Measurements from ENCODE around the gene CELSR1. TPM values are rescaled to one million over a fixed set of nuclear protein-coding genes. Genes with fewer than 3 reads are reported as not detected.

Gene CELSR1
- total and polyA plus RNA-seq, 2 of the 13 experiments (the other 11 are each of a cell fraction or from before 2014, with no cell fraction given) = 0.78 to 1.8 TPM

DNA sequence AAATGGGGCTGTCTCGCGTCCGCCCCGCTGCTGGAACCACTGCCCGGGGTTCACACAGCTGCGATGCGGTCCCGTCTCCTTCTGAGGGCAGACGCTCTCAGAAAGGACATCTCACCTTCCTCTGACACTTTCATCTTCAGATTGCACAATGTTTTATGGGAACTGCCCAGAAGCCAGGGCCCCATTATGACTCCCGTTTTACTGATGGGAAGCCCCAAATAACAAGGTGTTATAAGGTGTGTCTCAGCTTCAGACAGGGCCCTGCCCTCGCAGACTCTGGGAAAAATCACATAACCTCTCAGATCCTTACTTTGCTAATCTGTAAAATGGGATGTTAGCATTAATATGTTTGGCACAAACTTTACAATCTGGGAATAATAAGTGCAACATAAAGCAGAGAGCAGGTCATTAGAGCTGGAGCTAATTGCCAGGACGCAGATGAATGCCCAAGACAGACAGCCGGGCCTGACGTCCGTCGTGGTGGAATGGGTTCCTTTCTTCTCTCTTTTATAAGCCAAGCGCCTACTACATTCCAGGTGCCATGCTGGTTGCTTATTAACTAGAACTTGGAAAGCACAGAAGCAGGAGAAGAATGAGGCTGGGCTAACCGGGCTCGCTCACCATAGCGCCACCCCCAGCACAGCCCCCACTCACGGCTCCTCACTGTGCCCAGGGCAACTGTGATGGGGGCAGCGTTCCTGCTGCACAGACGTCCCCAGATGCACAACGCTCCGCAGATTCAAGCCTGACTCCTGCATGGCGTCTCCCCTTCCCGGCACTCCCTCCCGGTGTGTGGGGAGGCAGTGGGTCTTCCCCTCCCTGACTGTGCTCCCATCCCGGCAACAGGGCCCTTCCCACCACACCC lies 158.1 kb downstream of the CELSR1 start (continued):
- TF ChIP-seq, protein P1, sequence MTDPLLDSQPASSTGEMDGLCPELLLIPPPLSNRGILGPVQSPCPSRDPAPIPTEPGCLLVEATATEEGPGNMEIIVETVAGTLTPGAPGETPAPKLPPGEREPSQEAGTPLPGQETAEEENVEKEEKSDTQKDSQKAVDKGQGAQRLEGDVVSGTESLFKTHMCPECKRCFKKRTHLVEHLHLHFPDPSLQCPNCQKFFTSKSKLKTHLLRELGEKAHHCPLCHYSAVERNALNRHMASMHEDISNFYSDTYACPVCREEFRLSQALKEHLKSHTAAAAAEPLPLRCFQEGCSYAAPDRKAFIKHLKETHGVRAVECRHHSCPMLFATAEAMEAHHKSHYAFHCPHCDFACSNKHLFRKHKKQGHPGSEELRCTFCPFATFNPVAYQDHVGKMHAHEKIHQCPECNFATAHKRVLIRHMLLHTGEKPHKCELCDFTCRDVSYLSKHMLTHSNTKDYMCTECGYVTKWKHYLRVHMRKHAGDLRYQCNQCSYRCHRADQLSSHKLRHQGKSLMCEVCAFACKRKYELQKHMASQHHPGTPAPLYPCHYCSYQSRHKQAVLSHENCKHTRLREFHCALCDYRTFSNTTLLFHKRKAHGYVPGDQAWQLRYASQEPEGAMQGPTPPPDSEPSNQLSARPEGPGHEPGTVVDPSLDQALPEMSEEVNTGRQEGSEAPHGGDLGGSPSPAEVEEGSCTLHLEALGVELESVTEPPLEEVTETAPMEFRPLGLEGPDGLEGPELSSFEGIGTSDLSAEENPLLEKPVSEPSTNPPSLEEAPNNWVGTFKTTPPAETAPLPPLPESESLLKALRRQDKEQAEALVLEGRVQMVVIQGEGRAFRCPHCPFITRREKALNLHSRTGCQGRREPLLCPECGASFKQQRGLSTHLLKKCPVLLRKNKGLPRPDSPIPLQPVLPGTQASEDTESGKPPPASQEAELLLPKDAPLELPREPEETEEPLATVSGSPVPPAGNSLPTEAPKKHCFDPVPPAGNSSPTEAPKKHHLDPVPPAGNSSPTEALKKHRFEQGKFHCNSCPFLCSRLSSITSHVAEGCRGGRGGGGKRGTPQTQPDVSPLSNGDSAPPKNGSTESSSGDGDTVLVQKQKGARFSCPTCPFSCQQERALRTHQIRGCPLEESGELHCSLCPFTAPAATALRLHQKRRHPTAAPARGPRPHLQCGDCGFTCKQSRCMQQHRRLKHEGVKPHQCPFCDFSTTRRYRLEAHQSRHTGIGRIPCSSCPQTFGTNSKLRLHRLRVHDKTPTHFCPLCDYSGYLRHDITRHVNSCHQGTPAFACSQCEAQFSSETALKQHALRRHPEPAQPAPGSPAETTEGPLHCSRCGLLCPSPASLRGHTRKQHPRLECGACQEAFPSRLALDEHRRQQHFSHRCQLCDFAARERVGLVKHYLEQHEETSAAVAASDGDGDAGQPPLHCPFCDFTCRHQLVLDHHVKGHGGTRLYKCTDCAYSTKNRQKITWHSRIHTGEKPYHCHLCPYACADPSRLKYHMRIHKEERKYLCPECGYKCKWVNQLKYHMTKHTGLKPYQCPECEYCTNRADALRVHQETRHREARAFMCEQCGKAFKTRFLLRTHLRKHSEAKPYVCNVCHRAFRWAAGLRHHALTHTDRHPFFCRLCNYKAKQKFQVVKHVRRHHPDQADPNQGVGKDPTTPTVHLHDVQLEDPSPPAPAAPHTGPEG (CRISPR knock-in tag; IDR thresholded peaks at IDR 0.05) = 0 out of 2 replicates have a peak, but pooled peaks have one; percentile 31
- TF ChIP-seq, protein P2, sequence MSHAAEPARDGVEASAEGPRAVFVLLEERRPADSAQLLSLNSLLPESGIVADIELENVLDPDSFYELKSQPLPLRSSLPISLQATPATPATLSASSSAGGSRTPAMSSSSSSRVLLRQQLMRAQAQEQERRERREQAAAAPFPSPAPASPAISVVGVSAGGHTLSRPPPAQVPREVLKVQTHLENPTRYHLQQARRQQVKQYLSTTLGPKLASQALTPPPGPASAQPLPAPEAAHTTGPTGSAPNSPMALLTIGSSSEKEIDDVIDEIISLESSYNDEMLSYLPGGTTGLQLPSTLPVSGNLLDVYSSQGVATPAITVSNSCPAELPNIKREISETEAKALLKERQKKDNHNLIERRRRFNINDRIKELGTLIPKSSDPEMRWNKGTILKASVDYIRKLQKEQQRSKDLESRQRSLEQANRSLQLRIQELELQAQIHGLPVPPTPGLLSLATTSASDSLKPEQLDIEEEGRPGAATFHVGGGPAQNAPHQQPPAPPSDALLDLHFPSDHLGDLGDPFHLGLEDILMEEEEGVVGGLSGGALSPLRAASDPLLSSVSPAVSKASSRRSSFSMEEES (CRISPR knock-in tag; IDR thresholded peaks at IDR 0.05) = no peak
- no peak for TF ChIP-seq ZNF225 (CRISPR knock-in tag; IDR thresholded peaks at IDR 0.05)
- TF ChIP-seq ARNT (IDR thresholded peaks at IDR 0.05) = no peak
- 0 out of 4 replicates have a peak, but pooled peaks of 1 of the 2 experiments have one; percentile 5 for TF ChIP-seq EP300 (IDR thresholded peaks at IDR 0.05; ENCODE audit: low read depth in 2 of 2, low read length in 2 of 2)
- TF ChIP-seq EP300 (CRISPR knock-in tag; IDR thresholded peaks at IDR 0.05; ENCODE audit: borderline replicate concordance) = no peak
- TF ChIP-seq RCOR2 (CRISPR knock-in tag; IDR thresholded peaks at IDR 0.05) = peak; percentile 79; the same call in 1 of the 2 replicates
- TF ChIP-seq, protein P3, sequence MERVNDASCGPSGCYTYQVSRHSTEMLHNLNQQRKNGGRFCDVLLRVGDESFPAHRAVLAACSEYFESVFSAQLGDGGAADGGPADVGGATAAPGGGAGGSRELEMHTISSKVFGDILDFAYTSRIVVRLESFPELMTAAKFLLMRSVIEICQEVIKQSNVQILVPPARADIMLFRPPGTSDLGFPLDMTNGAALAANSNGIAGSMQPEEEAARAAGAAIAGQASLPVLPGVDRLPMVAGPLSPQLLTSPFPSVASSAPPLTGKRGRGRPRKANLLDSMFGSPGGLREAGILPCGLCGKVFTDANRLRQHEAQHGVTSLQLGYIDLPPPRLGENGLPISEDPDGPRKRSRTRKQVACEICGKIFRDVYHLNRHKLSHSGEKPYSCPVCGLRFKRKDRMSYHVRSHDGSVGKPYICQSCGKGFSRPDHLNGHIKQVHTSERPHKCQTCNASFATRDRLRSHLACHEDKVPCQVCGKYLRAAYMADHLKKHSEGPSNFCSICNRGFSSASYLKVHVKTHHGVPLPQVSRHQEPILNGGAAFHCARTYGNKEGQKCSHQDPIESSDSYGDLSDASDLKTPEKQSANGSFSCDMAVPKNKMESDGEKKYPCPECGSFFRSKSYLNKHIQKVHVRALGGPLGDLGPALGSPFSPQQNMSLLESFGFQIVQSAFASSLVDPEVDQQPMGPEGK (CRISPR knock-in tag; IDR thresholded peaks at IDR 0.05) = peak; percentile 92
- TF ChIP-seq ZNF768 (CRISPR knock-in tag; IDR thresholded peaks at IDR 0.05) = peak; percentile 68; the same call in 1 of the 2 replicates
- 0 out of 2 replicates have a peak, but pooled peaks have one; percentile 33 for TF ChIP-seq ZNF766 (CRISPR knock-in tag; IDR thresholded peaks at IDR 0.05; ENCODE audit: borderline replicate concordance)
- TF ChIP-seq ZNF30 (CRISPR knock-in tag; IDR thresholded peaks at IDR 0.05) = no peak
- TF ChIP-seq, protein P4, sequence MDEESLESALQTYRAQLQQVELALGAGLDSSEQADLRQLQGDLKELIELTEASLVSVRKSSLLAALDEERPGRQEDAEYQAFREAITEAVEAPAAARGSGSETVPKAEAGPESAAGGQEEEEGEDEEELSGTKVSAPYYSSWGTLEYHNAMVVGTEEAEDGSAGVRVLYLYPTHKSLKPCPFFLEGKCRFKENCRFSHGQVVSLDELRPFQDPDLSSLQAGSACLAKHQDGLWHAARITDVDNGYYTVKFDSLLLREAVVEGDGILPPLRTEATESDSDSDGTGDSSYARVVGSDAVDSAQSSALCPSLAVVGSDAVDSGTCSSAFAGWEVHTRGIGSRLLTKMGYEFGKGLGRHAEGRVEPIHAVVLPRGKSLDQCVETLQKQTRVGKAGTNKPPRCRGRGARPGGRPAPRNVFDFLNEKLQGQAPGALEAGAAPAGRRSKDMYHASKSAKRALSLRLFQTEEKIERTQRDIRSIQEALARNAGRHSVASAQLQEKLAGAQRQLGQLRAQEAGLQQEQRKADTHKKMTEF (CRISPR knock-in tag; IDR thresholded peaks at IDR 0.05) = peak; percentile 16; the same call in 1 of the 2 replicates
- TF ChIP-seq GFI1 (CRISPR knock-in tag; IDR thresholded peaks at IDR 0.05; ENCODE audit: borderline replicate concordance) = 0 out of 2 replicates have a peak, but pooled peaks have one; percentile 10
